Left ventricle myocardium inferior (tissue), 1 donor: ENCODE measurements around the gene TINAGL1. TPM values are rescaled to one million over a fixed set of nuclear protein-coding genes. Genes with fewer than 3 reads are reported as not detected.

Experiments
- DNase-seq: peaks from one replicate; pipeline ENCODE4 v3.0.0-alpha.2; 2020
- H3K27ac ChIP-seq: fragments of 200-600 bp; replicated peaks from 2 replicates; pipeline ENCODE4 v1.8.0; 2021
- H3K27me3 ChIP-seq: fragments of 200-600 bp; 2 replicates; pipeline ENCODE4 v1.8.0; 2021; ENCODE audit warnings: low read depth
- H3K36me3 ChIP-seq: fragments of 200-600 bp; 2 replicates; pipeline ENCODE4 v1.8.0; 2021
- H3K4me1 ChIP-seq: fragments of 200-600 bp; 2 replicates; pipeline ENCODE4 v1.8.0; 2021
- H3K4me3 ChIP-seq: fragments of 200-600 bp; 2 replicates; pipeline ENCODE4 v1.8.0; 2021; ENCODE audit warnings: mild to moderate bottlenecking, moderate library complexity
- H3K9me3 ChIP-seq: fragments of 200-600 bp; replicated peaks from 2 replicates; pipeline ENCODE4 v1.8.0; 2021
- CTCF ChIP-seq: fragments of 200-600 bp; IDR thresholded peaks from 2 replicates; pipeline ENCODE4 v1.8.0; 2021; ENCODE audit warnings: antibody characterized with exemption, mild to moderate bottlenecking, borderline replicate concordance
- intact Hi-C: fragments of 100-400 bp; cut with micrococcal nuclease; formaldehyde crosslinking; loops from one replicate; pipeline ENCODE4 v1.11.0; 2022
- total RNA-seq: library from RNA; stranded (reverse); fragmentation: NEBNext Ultra II Directional; extraction: Animal tissue kit (Norgen Biotek cat#: 25700); gene quantifications from one replicate; pipeline ENCODE4 v1.2.1, GENCODE V29; 2021
- donor health status: DM: no; HTN: yes; CAD: no; lungs with severe emphysema.

Gene TINAGL1
- total RNA-seq, 1 donor from 2014 or later: 223 TPM

DNA sequence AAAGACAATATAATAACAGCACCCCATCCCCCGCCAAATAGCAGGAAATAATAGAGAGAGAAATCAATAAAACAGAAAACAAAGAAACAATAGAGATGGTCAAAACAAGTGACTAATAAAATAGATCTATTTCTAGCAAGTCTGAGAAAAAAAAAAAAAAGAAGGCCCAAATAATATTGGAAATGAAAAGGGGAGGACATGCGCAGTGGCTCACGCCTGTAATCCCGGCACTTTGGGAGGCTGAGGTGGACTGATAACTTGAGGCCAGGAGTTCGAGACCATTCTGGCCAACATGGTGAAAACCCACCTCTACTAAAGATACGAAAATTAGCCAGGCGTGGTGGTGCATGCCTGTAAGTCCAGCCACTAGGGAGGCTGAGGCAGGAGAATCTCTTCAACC lies 22.7 kb downstream of the TINAGL1 start:
- Histone ChIP-seq H3K27ac (no peak overlapping the region), H3K9me3 (no peaks in the 10 kb centered on the region), H3K36me3 (no peaks in the 10 kb centered on the region), H3K4me1 (peaks cover 27% of the 10 kb centered on the region), H3K4me3 (no peak overlapping the region), H3K27me3 (no peaks in the 10 kb centered on the region)
- intact Hi-C loops: no loop called here
- no peak for DNase-seq
- no peak for TF ChIP-seq CTCF

GRCh38 chr1:31600641-31601040 lies 24.3 kb downstream of the TINAGL1 start:
- no peaks in the 10 kb centered on the region for H3K27me3 ChIP-seq
- DNase-seq: no peak
- no peaks in the 10 kb centered on the region for H3K36me3 ChIP-seq
- no peak overlapping the region for H3K27ac ChIP-seq
- no peak for TF ChIP-seq CTCF
- intact Hi-C loops: no loop called here
- no peaks in the 10 kb centered on the region for H3K9me3 ChIP-seq
- peaks cover 15% of the 10 kb centered on the region for H3K4me1 ChIP-seq
- H3K4me3 ChIP-seq: no peak overlapping the region

DNA sequence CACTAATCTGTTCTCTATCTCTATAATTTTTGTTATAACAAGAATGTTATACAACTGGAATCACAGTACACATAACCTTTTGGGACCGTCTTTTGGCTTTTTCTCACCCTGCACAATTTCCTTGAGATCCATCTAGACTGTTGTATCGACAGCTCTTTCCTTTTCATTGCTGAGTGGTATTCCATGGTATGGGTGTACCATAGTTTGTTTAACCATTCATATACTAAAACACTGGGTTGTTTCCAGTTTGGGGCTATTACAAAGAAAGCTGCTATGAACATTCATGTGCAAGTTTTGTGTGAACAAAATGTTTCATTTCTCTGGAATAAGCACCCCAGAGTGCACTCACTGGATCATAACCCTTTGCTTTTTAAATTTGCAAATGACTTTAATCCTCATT lies 25.8 kb downstream of the TINAGL1 start:
- no peak for DNase-seq
- peaks cover 4% of the 10 kb centered on the region for H3K4me1 ChIP-seq
- intact Hi-C loops: no loop called here

GRCh38 chr1:31605908-31606427 lies 29.7 kb downstream of the TINAGL1 start:
- no peak for DNase-seq
- Histone ChIP-seq H3K4me1 (no peaks in the 10 kb centered on the region), H3K4me3 (no peak overlapping the region), H3K27ac (no peak overlapping the region), H3K27me3 (no peaks in the 10 kb centered on the region), H3K9me3 (no peaks in the 10 kb centered on the region), H3K36me3 (no peaks in the 10 kb centered on the region)
- TF ChIP-seq CTCF: no peak
- intact Hi-C loops: no loop called here

More for the DNA sequence above, 25.8 kb downstream of the TINAGL1 start:
- Histone ChIP-seq H3K36me3 (no peaks in the 10 kb centered on the region), H3K9me3 (no peaks in the 10 kb centered on the region), H3K4me3 (no peak overlapping the region), H3K27me3 (no peaks in the 10 kb centered on the region), H3K27ac (no peak overlapping the region)
- no peak for TF ChIP-seq CTCF

GRCh38 chr1:31607360-31607759 lies 31.0 kb downstream of the TINAGL1 start:
- Histone ChIP-seq H3K27ac (no peak overlapping the region), H3K27me3 (no peaks in the 10 kb centered on the region), H3K36me3 (no peaks in the 10 kb centered on the region), H3K4me1 (no peaks in the 10 kb centered on the region), H3K9me3 (no peaks in the 10 kb centered on the region), H3K4me3 (no peak overlapping the region)
- DNase-seq: no peak
- intact Hi-C loops: no loop called here
- no peak for TF ChIP-seq CTCF
